Epithelial cell of proximal tubule (primary cell): ENCODE data around the gene TESK1. TPM values are rescaled to one million over a fixed set of nuclear protein-coding genes. Genes with fewer than 3 reads are reported as not detected.

Experiments used
- DNase-seq: peaks from one replicate; pipeline ENCODE4 v3.0.0-alpha.2; 2011; ENCODE audit warnings: low read depth
- H3K4me3 ChIP-seq: 2 replicates; pipeline ENCODE4 v1.5.1; 2011; ENCODE audit warnings: low read depth, mild to moderate bottlenecking, low read length
- total RNA-seq: library from RNA; depleted of rRNA; stranded (reverse); fragments of >200 nt; gene quantifications from 2 replicates; pipeline ENCODE4 v1.2.3, GENCODE V29; 2015
- TF ChIP-seq, protein P1 (sequence below): conservative IDR thresholded peaks from 2 replicates; pipeline ENCODE4 v1.5.1; 2012; ENCODE audit warnings: low read depth, mild to moderate bottlenecking, low read length

Gene TESK1
- 23.5 and 24.0 TPM in 2 replicates for total RNA-seq

DNA sequence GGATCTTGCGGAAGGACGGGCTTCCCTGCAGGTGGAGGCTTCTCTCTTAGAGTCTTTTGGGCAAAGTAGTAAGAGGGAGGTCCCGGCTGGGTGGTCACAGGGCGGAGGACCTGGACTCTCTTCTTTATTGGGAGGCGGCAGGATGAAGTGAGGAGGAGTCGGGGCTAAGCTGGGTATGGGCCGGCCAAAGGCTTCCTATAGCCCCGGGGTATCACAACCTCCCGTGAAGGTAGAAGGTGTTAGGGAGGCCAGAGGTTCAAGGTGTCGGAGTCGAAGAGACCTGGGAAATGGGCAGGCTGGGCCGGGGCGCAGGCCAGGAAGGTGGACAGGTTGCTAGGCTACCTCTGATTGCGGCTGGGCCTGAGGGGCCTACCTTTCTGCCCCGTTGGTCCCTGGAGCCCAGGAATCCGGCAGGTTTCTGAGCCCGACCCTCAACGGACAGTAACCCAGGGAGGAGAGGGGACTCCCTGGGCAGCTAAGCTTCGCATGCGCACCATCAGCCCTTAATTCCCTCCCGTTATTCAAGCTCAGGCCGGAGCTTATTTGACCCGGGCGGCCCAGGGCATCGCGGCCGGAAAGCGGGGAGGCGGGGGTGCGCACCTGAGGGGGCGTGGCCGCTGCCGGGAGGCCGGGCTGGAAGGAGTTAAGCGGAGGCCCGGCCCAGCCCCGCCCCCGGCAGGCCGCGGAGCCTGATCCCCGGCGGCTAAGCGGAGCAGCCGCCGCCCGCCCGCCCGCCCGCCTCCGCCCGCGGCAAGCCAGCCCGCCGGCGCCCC, at the start of gene TESK1:
TSS of gene TESK1 (plus strand) at position 685 of the 773 bp plus-strand sequence. CDS start 358 bp downstream, outside the sequence.
- TF ChIP-seq, protein P1, sequence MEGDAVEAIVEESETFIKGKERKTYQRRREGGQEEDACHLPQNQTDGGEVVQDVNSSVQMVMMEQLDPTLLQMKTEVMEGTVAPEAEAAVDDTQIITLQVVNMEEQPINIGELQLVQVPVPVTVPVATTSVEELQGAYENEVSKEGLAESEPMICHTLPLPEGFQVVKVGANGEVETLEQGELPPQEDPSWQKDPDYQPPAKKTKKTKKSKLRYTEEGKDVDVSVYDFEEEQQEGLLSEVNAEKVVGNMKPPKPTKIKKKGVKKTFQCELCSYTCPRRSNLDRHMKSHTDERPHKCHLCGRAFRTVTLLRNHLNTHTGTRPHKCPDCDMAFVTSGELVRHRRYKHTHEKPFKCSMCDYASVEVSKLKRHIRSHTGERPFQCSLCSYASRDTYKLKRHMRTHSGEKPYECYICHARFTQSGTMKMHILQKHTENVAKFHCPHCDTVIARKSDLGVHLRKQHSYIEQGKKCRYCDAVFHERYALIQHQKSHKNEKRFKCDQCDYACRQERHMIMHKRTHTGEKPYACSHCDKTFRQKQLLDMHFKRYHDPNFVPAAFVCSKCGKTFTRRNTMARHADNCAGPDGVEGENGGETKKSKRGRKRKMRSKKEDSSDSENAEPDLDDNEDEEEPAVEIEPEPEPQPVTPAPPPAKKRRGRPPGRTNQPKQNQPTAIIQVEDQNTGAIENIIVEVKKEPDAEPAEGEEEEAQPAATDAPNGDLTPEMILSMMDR: no peak
- no peak for DNase-seq
- peak within 1 kb of the TSS; percentile 85 for H3K4me3 ChIP-seq

- TF ChIP-seq, protein P1: no peak
- no peak overlapping the region for H3K4me3 ChIP-seq
- no peak for DNase-seq
Observed at GRCh38 chr9:35555881-35556280, 49.2 kb upstream of the TESK1 start.

GRCh38 chr9:35556776-35557175, 48.3 kb upstream of the TESK1 start:
- no peak overlapping the region for H3K4me3 ChIP-seq
- DNase-seq: no peak
- TF ChIP-seq, protein P1: no peak

GRCh38 chr9:35557320-35557719, 47.7 kb upstream of the TESK1 start:
- no peak overlapping the region for H3K4me3 ChIP-seq
- DNase-seq: no peak
- TF ChIP-seq, protein P1: no peak

- TF ChIP-seq, protein P1: no peak
- H3K4me3 ChIP-seq: no peak overlapping the region
- DNase-seq: no peak
Observed at GRCh38 chr9:35558185-35558584, 46.9 kb upstream of the TESK1 start.

GRCh38 chr9:35559792-35560530, 45.1 kb upstream of the TESK1 start:
- TF ChIP-seq, protein P1: no peak
- no peak for DNase-seq
- H3K4me3 ChIP-seq: no peak overlapping the region
